ES-I3 (cell line): ENCODE results near the gene ZFP57.
A peak's percentile ranks its signal among the peaks of the same experiment; 100 is the strongest.
"Not testable (repeated sequence)": the region's sequence is repeated elsewhere in the genome, so short reads cannot be mapped to it uniquely, and the experiment has no call there.

Source experiments
- H3K36me3 ChIP-seq: 2 replicates; pipeline ENCODE4 v1.6.1; 2013; ENCODE audit warnings: mild to moderate bottlenecking, low read length, control low read depth, moderate library complexity; ENCODE audit not compliant: insufficient read depth
- H3K4me1 ChIP-seq: 2 replicates; pipeline ENCODE4 v1.6.1; 2013; ENCODE audit warnings: mild to moderate bottlenecking, control low read depth, low read length; ENCODE audit not compliant: insufficient read depth
- H3K9ac ChIP-seq: 2 replicates; pipeline ENCODE4 v1.6.1; 2013; ENCODE audit warnings: low read depth, mild to moderate bottlenecking, low read length, moderate library complexity
- H3K9me3 ChIP-seq: 2 replicates; pipeline ENCODE4 v1.6.1; 2013; ENCODE audit warnings: mild to moderate bottlenecking, low read length, moderate library complexity; ENCODE audit not compliant: control insufficient read depth, insufficient read depth

ZFP57 gene

GRCh38 chr6:29676981-29677601 lies 3.9 kb downstream of the ZFP57 start:
- Histone ChIP-seq H3K9ac (no peak overlapping the region), H3K4me1 (peaks cover 23% of the 10 kb centered on the region), H3K36me3 (no peaks in the 10 kb centered on the region), H3K9me3 (no peaks in the 10 kb centered on the region; the same call in 1 of the 2 replicates)

DNA sequence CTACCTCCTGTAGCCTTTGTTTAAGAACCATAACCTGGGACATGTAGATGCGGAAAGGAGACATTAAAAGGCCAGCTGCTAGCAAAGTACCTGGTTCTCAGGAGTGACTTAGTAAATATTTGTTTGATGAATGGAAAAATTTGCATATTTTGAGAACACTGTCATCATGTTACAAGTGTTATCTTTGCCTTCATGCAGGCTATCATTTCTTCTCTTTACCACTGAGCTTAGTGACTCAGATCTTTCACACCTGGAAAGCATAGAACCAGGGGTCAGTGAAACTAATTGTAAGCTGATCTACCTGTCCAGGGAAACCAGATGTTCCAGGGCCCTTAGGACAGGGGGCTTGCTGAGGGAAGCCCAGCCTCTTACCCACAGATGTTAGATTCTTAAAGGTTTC lies 5.4 kb downstream of the ZFP57 start:
- Histone ChIP-seq H3K4me1 (peaks cover 23% of the 10 kb centered on the region), H3K9ac (no peak overlapping the region), H3K9me3 (no peaks in the 10 kb centered on the region), H3K36me3 (no peaks in the 10 kb centered on the region)

GRCh38 chr6:29674008-29674407 lies 6.9 kb downstream of the ZFP57 start:
- peaks cover 18% of the 10 kb centered on the region for H3K4me1 ChIP-seq
- no peaks in the 10 kb centered on the region for H3K9me3 ChIP-seq
- no peaks in the 10 kb centered on the region for H3K36me3 ChIP-seq
- H3K9ac ChIP-seq = no peak overlapping the region

DNA sequence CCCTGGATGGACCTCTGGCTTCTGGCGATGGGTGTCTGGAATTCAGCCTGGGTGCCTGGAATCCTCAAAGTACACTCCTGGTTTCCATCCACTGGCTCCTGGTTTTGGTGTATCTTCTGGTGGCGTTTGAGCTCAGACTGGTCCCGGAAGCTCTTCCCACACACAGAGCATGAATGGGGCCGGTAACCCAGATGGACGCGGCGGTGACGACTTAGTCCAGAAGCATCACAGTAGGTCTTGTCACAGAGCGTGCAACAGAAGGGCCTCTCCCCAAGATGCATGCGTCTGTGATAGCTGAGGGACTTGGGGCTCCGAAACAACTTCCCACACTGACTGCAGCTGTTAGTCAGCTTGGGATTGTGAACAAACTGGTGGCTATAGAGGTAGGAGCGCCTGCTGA lies 7.8 kb downstream of the ZFP57 start:
- Histone ChIP-seq H3K4me1 (peaks cover 16% of the 10 kb centered on the region), H3K36me3 (no peaks in the 10 kb centered on the region), H3K9me3 (no peaks in the 10 kb centered on the region), H3K9ac (no peak overlapping the region)

- H3K36me3 ChIP-seq, H3K9ac ChIP-seq, H3K9me3 ChIP-seq: not testable (repeated sequence)
- peaks cover 14% of the 10 kb centered on the region for H3K4me1 ChIP-seq
Observed at GRCh38 chr6:29672116-29672515, 8.8 kb downstream of the ZFP57 start.

- H3K4me1 ChIP-seq = peaks cover 25% of the 10 kb centered on the region
- no peak overlapping the region for H3K9ac ChIP-seq
- H3K9me3 ChIP-seq = no peaks in the 10 kb centered on the region
- no peaks in the 10 kb centered on the region for H3K36me3 ChIP-seq
Observed at GRCh38 chr6:29671026-29671425, 9.9 kb downstream of the ZFP57 start.

GRCh38 chr6:29667158-29667557 lies 13.8 kb downstream of the ZFP57 start:
- Histone ChIP-seq H3K9ac (peak overlapping the region; percentile 43), H3K4me1 (peaks cover 45% of the 10 kb centered on the region), H3K9me3 (no peaks in the 10 kb centered on the region), H3K36me3 (no peaks in the 10 kb centered on the region)

- H3K36me3 ChIP-seq = no peaks in the 10 kb centered on the region
- H3K9ac ChIP-seq = peak overlapping the region; percentile 43
- peaks cover 45% of the 10 kb centered on the region for H3K4me1 ChIP-seq
- H3K9me3 ChIP-seq = no peaks in the 10 kb centered on the region
Observed at GRCh38 chr6:29666826-29667130, 14.2 kb downstream of the ZFP57 start.

GRCh38 chr6:29665942-29666825 lies 14.8 kb downstream of the ZFP57 start:
- no peaks in the 10 kb centered on the region for H3K36me3 ChIP-seq
- peak overlapping the region; percentile 43 for H3K9ac ChIP-seq
- H3K9me3 ChIP-seq = no peaks in the 10 kb centered on the region
- H3K4me1 ChIP-seq = peaks cover 45% of the 10 kb centered on the region

- H3K36me3 ChIP-seq = no peaks in the 10 kb centered on the region
- peak overlapping the region; percentile 3; the same call in 1 of the 2 replicates for H3K9ac ChIP-seq
- H3K9me3 ChIP-seq = no peaks in the 10 kb centered on the region
- peaks cover 43% of the 10 kb centered on the region for H3K4me1 ChIP-seq
Observed at GRCh38 chr6:29663300-29664042, 17.5 kb downstream of the ZFP57 start.

GRCh38 chr6:29661502-29662141 lies 19.3 kb downstream of the ZFP57 start:
- H3K9me3 ChIP-seq, H3K36me3 ChIP-seq, H3K9ac ChIP-seq: not testable (repeated sequence)
- peaks cover 26% of the 10 kb centered on the region for H3K4me1 ChIP-seq

- Histone ChIP-seq H3K9ac (no peak overlapping the region; the same call in 1 of the 2 replicates), H3K9me3 (no peaks in the 10 kb centered on the region), H3K36me3 (no peaks in the 10 kb centered on the region), H3K4me1 (peaks cover 26% of the 10 kb centered on the region)
Observed at GRCh38 chr6:29661071-29661470, 19.9 kb downstream of the ZFP57 start.

GRCh38 chr6:29656798-29657197 lies 24.2 kb downstream of the ZFP57 start, which contains the start of gene MOG:
Gene MOG, plus strand, starts transcription at chr6:29657092. Its CDS starts 118 bp downstream, at chr6:29657210.
- H3K36me3 ChIP-seq = no peaks in the 10 kb centered on the region
- no peak within 1 kb of the TSS for H3K9ac ChIP-seq
- H3K9me3 ChIP-seq = no peaks in the 10 kb centered on the region
- peaks cover 27% of the 10 kb centered on the region for H3K4me1 ChIP-seq

- H3K4me1 ChIP-seq = peaks cover 29% of the 10 kb centered on the region
- H3K9me3 ChIP-seq = no peaks in the 10 kb centered on the region
- no peaks in the 10 kb centered on the region for H3K36me3 ChIP-seq
- no peak overlapping the region for H3K9ac ChIP-seq
Observed at GRCh38 chr6:29656157-29656556, 24.8 kb downstream of the ZFP57 start.
